Brain microvascular endothelial cell (primary cell): ENCODE measurements around the gene PSMD3.

Source experiments
- DNase-seq: peaks from one replicate; pipeline ENCODE4 v3.0.0-alpha.2; 2020
- H3K27ac ChIP-seq: fragments of 250-450 bp; sonication (Bioruptor Pico); 2 replicates; pipeline ENCODE4 v1.5.1; 2020; ENCODE audit warnings: mild to moderate bottlenecking, moderate library complexity
- H3K27me3 ChIP-seq: fragments of 250-450 bp; sonication (Bioruptor Pico); replicated peaks from 2 replicates; pipeline ENCODE4 v1.5.1; 2020; ENCODE audit warnings: mild to moderate bottlenecking
- H3K36me3 ChIP-seq: fragments of 250-450 bp; sonication (Bioruptor Pico); replicated peaks from 2 replicates; pipeline ENCODE4 v1.5.1; 2020; ENCODE audit warnings: mild to moderate bottlenecking
- H3K4me3 ChIP-seq: 2 replicates; pipeline ENCODE4 v1.5.1; 2011; ENCODE audit warnings: low read depth, mild to moderate bottlenecking, control low read depth, low read length, moderate library complexity
- in situ Hi-C: cut with HindIII; loops from 2 replicates; pipeline ENCODE4 v1.10.0; 2017; ENCODE audit warnings: low sequenced_read_pairs, low pct_ligation_motif_present
- TF ChIP-seq, protein P1 (sequence below): IDR thresholded peaks from 2 replicates; pipeline ENCODE4 v1.5.1; 2011; ENCODE audit warnings: low read depth, mild to moderate bottlenecking, moderate library complexity, low read length, control low read depth, inconsistent platforms; ENCODE audit errors: missing control alignments

Gene PSMD3

DNA sequence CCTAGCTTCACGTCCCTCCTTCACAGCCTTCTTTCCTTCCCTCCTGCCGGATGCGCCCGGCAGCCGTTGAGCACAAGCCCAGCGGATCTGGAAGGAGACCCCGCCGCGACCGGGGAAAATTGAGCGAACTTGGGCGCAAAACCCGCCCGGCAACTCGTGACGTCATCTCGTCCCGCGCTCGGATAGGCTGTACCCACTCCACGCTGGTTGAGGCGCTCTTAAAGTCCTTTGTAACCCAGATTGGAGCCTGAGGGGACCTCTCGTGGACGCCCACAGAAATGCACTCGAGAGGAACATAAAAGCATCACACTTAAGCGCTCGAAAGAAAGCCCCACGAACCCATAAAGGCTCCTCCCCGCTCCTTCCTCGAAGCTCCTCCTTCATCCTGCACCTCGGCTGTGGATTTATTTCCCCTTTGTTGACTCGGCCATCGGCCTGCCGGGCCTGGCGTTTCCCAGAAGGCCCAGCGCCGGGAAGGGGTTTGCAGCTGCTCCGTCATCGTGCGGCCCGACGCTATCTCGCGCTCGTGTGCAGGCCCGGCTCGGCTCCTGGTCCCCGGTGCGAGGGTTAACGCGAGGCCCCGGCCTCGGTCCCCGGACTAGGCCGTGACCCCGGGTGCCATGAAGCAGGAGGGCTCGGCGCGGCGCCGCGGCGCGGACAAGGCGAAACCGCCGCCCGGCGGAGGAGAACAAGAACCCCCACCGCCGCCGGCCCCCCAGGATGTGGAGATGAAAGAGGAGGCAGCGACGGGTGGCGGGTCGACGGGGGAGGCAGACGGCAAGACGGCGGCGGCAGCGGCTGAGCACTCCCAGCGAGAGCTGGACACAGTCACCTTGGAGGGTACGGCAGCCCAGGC, at the start of gene PSMD3:
Gene PSMD3, plus strand, starts transcription at position 457 of the 856 bp plus-strand sequence. Its CDS starts 164 bp downstream, at position 621.
- peak within 1 kb of the TSS; percentile 94 for H3K27ac ChIP-seq
- peak; percentile 100 for DNase-seq
- in situ Hi-C loops: no loop called here
- H3K27me3 ChIP-seq: no peaks in the 10 kb centered on the region
- TF ChIP-seq, protein P1, sequence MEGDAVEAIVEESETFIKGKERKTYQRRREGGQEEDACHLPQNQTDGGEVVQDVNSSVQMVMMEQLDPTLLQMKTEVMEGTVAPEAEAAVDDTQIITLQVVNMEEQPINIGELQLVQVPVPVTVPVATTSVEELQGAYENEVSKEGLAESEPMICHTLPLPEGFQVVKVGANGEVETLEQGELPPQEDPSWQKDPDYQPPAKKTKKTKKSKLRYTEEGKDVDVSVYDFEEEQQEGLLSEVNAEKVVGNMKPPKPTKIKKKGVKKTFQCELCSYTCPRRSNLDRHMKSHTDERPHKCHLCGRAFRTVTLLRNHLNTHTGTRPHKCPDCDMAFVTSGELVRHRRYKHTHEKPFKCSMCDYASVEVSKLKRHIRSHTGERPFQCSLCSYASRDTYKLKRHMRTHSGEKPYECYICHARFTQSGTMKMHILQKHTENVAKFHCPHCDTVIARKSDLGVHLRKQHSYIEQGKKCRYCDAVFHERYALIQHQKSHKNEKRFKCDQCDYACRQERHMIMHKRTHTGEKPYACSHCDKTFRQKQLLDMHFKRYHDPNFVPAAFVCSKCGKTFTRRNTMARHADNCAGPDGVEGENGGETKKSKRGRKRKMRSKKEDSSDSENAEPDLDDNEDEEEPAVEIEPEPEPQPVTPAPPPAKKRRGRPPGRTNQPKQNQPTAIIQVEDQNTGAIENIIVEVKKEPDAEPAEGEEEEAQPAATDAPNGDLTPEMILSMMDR: peak; percentile 83
- H3K4me3 ChIP-seq: peak within 1 kb of the TSS; percentile 97
- H3K36me3 ChIP-seq: peaks cover 20% of the 10 kb centered on the region

DNA sequence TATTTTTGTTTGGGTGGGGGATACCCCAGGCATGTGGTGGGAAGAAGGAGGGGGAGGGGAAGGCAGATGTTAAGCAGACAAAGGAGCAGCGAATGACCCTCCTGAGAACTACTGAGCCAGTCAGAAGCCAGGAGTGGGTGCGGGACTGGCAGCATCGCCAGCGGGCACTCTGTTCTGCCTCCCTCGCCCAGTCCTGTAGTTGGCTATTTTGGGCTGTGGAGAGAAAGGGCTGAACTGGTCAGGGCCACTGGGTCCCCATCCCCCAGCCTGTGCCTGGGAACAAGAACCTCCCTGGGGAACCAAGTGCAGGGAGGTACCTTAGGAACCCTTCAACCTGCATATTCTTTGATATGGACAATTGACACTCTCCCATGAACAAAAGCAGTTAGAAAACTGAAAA, 46.7 kb upstream of the PSMD3 start:
- in situ Hi-C loops: no loop called here
- H3K4me3 ChIP-seq: no peak overlapping the region
- TF ChIP-seq, protein P1: no peak

DNA sequence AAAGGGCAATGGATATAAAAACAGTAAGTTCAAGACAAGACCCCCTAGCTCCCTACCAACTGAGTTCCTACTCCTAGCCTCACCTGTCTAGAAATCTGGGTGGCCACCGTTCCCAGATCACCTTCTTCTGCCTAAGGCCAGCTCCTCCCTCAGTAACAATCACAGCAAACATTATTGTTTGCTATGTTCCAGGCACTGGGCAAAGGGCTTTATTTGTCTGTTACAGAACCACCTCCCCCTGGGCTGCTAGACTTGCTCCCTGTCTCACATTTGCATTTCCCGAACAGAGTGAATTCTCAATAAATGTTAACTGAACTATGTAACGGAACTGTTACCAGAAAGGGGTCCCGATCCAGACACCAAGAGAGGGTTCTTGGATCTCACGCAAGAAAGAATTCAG, 46.3 kb upstream of the PSMD3 start:
- Histone ChIP-seq H3K27me3 (no peaks in the 10 kb centered on the region), H3K4me3 (no peak overlapping the region), H3K36me3 (no peaks in the 10 kb centered on the region), H3K27ac (no peak overlapping the region)
- in situ Hi-C loops: no loop called here
- TF ChIP-seq, protein P1: no peak
- no peak for DNase-seq

More for the DNA sequence above, 46.7 kb upstream of the PSMD3 start:
- no peak for DNase-seq
- Histone ChIP-seq H3K36me3 (no peaks in the 10 kb centered on the region), H3K27me3 (no peaks in the 10 kb centered on the region), H3K27ac (no peak overlapping the region)

- in situ Hi-C loops: no loop called here
- TF ChIP-seq, protein P1: no peak
- H3K36me3 ChIP-seq: no peaks in the 10 kb centered on the region
- H3K4me3 ChIP-seq: no peak overlapping the region
- H3K27me3 ChIP-seq: no peaks in the 10 kb centered on the region
- no peak overlapping the region for H3K27ac ChIP-seq
- no peak for DNase-seq
These were observed 44.7 kb upstream of the PSMD3 start for GRCh38 chr17:39935909-39936308.

- Histone ChIP-seq H3K27me3 (no peaks in the 10 kb centered on the region), H3K27ac (no peak overlapping the region), H3K36me3 (no peaks in the 10 kb centered on the region), H3K4me3 (no peak overlapping the region)
- in situ Hi-C loops: no loop called here
- TF ChIP-seq, protein P1: no peak
- DNase-seq: no peak
These were observed 43.2 kb upstream of the PSMD3 start for GRCh38 chr17:39937447-39937846.
